HepG2 (cell line): ENCODE results near the gene CD300LF. TPM values are rescaled to one million over a fixed set of nuclear protein-coding genes. Genes with fewer than 3 reads are reported as not detected.

Source experiments
- ATAC-seq: fragments of 200-7000 bp; cut with Tn5 transposase; 3 replicates; pipeline ENCODE4 v1.9.1; 2020; ENCODE audit warnings: mild to moderate bottlenecking, moderate library complexity
- BruUV-seq: library from RNA; stranded (reverse); fragments of 400-500 nt; replicated peaks from 2 replicates; lab custom pipeline; 2021; lab: Mats Ljungman, UMichigan
- CTCF ChIA-PET: fragments of 300-600 bp; formaldehyde crosslinking; extraction: SDS; loops from one replicate; lab custom pipeline; 2021; ENCODE audit warnings: low total read pairs, inconsistent platforms, low intra/inter-chr PET ratio; lab: Yijun Ruan, JAX
- POLR2A ChIA-PET: fragments of 350-600 bp; sonication (Branson Sonifier 250); formaldehyde crosslinking; loops from one replicate; lab custom pipeline; 2020; ENCODE audit warnings: antibody characterized with exemption, inconsistent platforms; lab: Yijun Ruan, JAX
- DNase-seq: peaks from one replicate; pipeline ENCODE4 v3.0.0-alpha.2; 2015; ENCODE audit warnings: low spot score
- FAIRE-seq: peaks from 3 replicates; lab custom pipeline; 2011; peaks lifted over from hg19 to GRCh38; lab: Jason Lieb, UNC
- H2AFZ ChIP-seq: one replicate; pipeline ENCODE4 v1.6.1; 2011; ENCODE audit warnings: low read length, inconsistent platforms
- H3K27ac ChIP-seq: fragments of 300-600 bp; 3 replicates; pipeline ENCODE4 v1.8.0; 2011; ENCODE audit warnings: mixed run types, mild to moderate bottlenecking, mixed read lengths, low read length, inconsistent platforms; ENCODE audit not compliant: insufficient read depth; ENCODE audit errors: extremely low read length
- H3K27me3 ChIP-seq, 2 experiments: fragments of 200-600 bp in 1 of 2; 2 replicates in 1 of 2; 3 replicates in 1 of 2; pipeline versions ENCODE4 v1.6.0 to v1.8.0; 2011; ENCODE audit warnings: low read length in 2 of 2, mild to moderate bottlenecking in 2 of 2, moderate library complexity in 2 of 2, inconsistent platforms in 1 of 2; ENCODE audit not compliant: insufficient read depth in 2 of 2, control insufficient read depth in 1 of 2
- H3K36me3 ChIP-seq, 2 experiments: fragments of 200-600 bp in 1 of 2; replicated peaks in 1 of 2; 2 replicates in 1 of 2; 3 replicates in 1 of 2; pipeline versions ENCODE4 v1.5.1 to v1.8.0; 2011; ENCODE audit warnings: low read length in 2 of 2, inconsistent platforms in 1 of 2; ENCODE audit not compliant: insufficient read depth in 2 of 2, control insufficient read depth in 1 of 2
- H3K4me1 ChIP-seq: 2 replicates; pipeline ENCODE4 v1.5.1; 2012; ENCODE audit warnings: low read length, inconsistent platforms; ENCODE audit not compliant: insufficient read depth
- H3K4me2 ChIP-seq: 2 replicates; pipeline ENCODE4 v1.6.0; 2011; ENCODE audit warnings: low read depth, low read length, inconsistent platforms
- H3K4me3 ChIP-seq, 3 experiments: fragments of 200-600 bp in 1 of 3; sonication (generic), shearing (Covaris generic) in 1 of 3; replicated peaks in 1 of 3; 2 replicates each; pipeline ENCODE4 v1.5.1; 2011 to 2016; ENCODE audit warnings: low read length in 3 of 3, inconsistent platforms in 2 of 3, low read depth in 2 of 3, mild to moderate bottlenecking in 2 of 3, control low read depth in 1 of 3, mixed read lengths in 1 of 3; ENCODE audit not compliant: insufficient read depth in 1 of 3
- H3K79me2 ChIP-seq: one replicate; pipeline ENCODE4 v1.6.1; 2011; ENCODE audit warnings: low read length, inconsistent platforms; ENCODE audit not compliant: insufficient read depth
- H3K9ac ChIP-seq: 2 replicates; pipeline ENCODE4 v1.6.0; 2011; ENCODE audit warnings: mild to moderate bottlenecking, low read depth, low read length, inconsistent platforms; ENCODE audit not compliant: insufficient read depth
- H3K9me3 ChIP-seq: 2 replicates; pipeline ENCODE4 v1.5.1; 2012; ENCODE audit warnings: mild to moderate bottlenecking, low read length
- H4K20me1 ChIP-seq: 2 replicates; pipeline ENCODE4 v1.6.0; 2011; ENCODE audit warnings: inconsistent platforms, mild to moderate bottlenecking, low read length, moderate library complexity; ENCODE audit not compliant: insufficient read depth
- AKAP8 ChIP-seq: sonication (generic); formaldehyde crosslinking; IDR thresholded peaks from 2 replicates; pipeline ENCODE4 v1.5.1; 2020; ENCODE audit warnings: mild to moderate bottlenecking, missing genetic modification reagents
- CEBPG ChIP-seq: IDR thresholded peaks from 2 replicates; pipeline ENCODE4 v1.6.1; 2016
- FOXJ3 ChIP-seq: sonication (generic); formaldehyde crosslinking; IDR thresholded peaks from 2 replicates; pipeline ENCODE4 v1.4.0; 2020; ENCODE audit warnings: missing genetic modification reagents, mild to moderate bottlenecking, borderline replicate concordance
- HES4 ChIP-seq: sonication (generic); formaldehyde crosslinking; IDR thresholded peaks from 2 replicates; pipeline ENCODE4 v1.9.0; 2021; ENCODE audit warnings: mild to moderate bottlenecking, missing genetic modification reagents, borderline replicate concordance
- KDM5A ChIP-seq: fragments of 200-600 bp; sonication (generic); IDR thresholded peaks from 2 replicates; pipeline ENCODE4 v1.7.0; 2018; ENCODE audit warnings: antibody characterized with exemption, mild to moderate bottlenecking, low read length, borderline replicate concordance
- NR2F2 ChIP-seq: IDR thresholded peaks from 2 replicates; pipeline ENCODE4 v1.6.1; 2012; ENCODE audit warnings: low read depth, inconsistent platforms, borderline replicate concordance
- PBX3 ChIP-seq: sonication (generic); formaldehyde crosslinking; IDR thresholded peaks from 2 replicates; pipeline ENCODE4 v1.8.1; 2023; ENCODE audit warnings: missing genetic modification reagents, inconsistent platforms, borderline replicate concordance
- RFX3 ChIP-seq: IDR thresholded peaks from 2 replicates; pipeline ENCODE4 v1.6.1; 2016; ENCODE audit warnings: missing biosample characterization, missing genetic modification reagents
- SIN3B ChIP-seq: fragments of 150-350 bp; IDR thresholded peaks from 2 replicates; pipeline ENCODE4 v1.6.1; 2014; ENCODE audit warnings: low read length
- WIZ ChIP-seq: sonication (generic); formaldehyde crosslinking; IDR thresholded peaks from 2 replicates; pipeline ENCODE4 v1.5.1; 2020; ENCODE audit warnings: mild to moderate bottlenecking, missing genetic modification reagents
- ZNF207 ChIP-seq: fragments of 450-650 bp; IDR thresholded peaks from 2 replicates; pipeline ENCODE4 v1.6.1; 2016; ENCODE audit warnings: antibody characterized with exemption, borderline replicate concordance
- ZNF292 ChIP-seq: sonication (generic); formaldehyde crosslinking; IDR thresholded peaks from 2 replicates; pipeline ENCODE4 v1.8.1; 2022; ENCODE audit warnings: mild to moderate bottlenecking, low read depth, missing genetic modification reagents, borderline replicate concordance
- ZNF333 ChIP-seq: sonication (generic); formaldehyde crosslinking; IDR thresholded peaks from 2 replicates; pipeline ENCODE4 v1.4.0; 2020; ENCODE audit warnings: mild to moderate bottlenecking, missing genetic modification reagents, borderline replicate concordance
- ZNF503 ChIP-seq: sonication (generic); formaldehyde crosslinking; IDR thresholded peaks from 2 replicates; pipeline ENCODE4 v1.4.0; 2020; ENCODE audit warnings: missing genetic modification reagents
- ZNF558 ChIP-seq: sonication (generic); formaldehyde crosslinking; IDR thresholded peaks from 2 replicates; pipeline ENCODE4 v1.9.0; 2022; ENCODE audit warnings: mild to moderate bottlenecking, missing genetic modification reagents, borderline replicate concordance
- WGBS: methylation state at CpG from one replicate; pipeline ENCODE4 v1.1.6; 2017; ENCODE audit warnings: low lambda C conversion rate; 5-methylcytosine and 5-hydroxymethylcytosine counted together
- in situ Hi-C: cut with HindIII; loops from 2 replicates; pipeline ENCODE4 v1.10.0; 2017; ENCODE audit warnings: low pct_unique_long_range_greater_than_20kb; ENCODE audit not compliant: extremely low pct_ligation_motif_present
- intact Hi-C: fragments of 100-400 bp; cut with micrococcal nuclease; formaldehyde crosslinking; loops from one replicate; pipeline ENCODE4 v1.10.0; 2022; ENCODE audit not compliant: unreplicated experiment
- polyA plus RNA-seq, 8 experiments: library from polyadenylated mRNA; depleted of rRNA in 3 of 8; stranded (reverse) in 7 of 8; unstranded in 1 of 8; fragments of >200 nt; fragmentation: Illumina TruSeq in 4 of 8; extraction: Trizol in 4 of 8; gene quantifications; 2 replicates each; pipeline versions ENCODE4 v1.2.1 to v1.2.3, GENCODE V29; 2011 to 2016; ENCODE audit warnings: low read depth in 4 of 8, missing spikeins in 1 of 8, mixed read lengths in 1 of 8; ENCODE audit not compliant: insufficient read depth in 1 of 8
- total RNA-seq, 5 experiments: library from RNA; depleted of rRNA; stranded (reverse); fragments of >200 nt; fragmentation: Illumina TruSeq; extraction: Trizol; gene quantifications; 2 replicates each; pipeline ENCODE4 v1.2.3, GENCODE V29; 2016; ENCODE audit warnings: low read depth in 1 of 5
- TF ChIP-seq, protein P1 (sequence below): sonication (generic); formaldehyde crosslinking; conservative IDR thresholded peaks from 2 replicates; pipeline ENCODE4 v1.4.0; 2020; ENCODE audit warnings: missing genetic modification reagents
- TF ChIP-seq, protein P2 (sequence below): sonication (generic); formaldehyde crosslinking; conservative IDR thresholded peaks from 2 replicates; pipeline ENCODE4 v1.4.0; 2020; ENCODE audit warnings: missing genetic modification reagents

The CD300LF gene
- total and polyA plus RNA-seq, 2 of the 13 experiments (the other 11 are each of a cell fraction or from before 2014, with no cell fraction given) = not detected

GRCh38 chr17:74698069-74698468 lies 14.7 kb downstream of the CD300LF start (continued):
- TF ChIP-seq HES4 (no peak), ZNF292 (CRISPR knock-in tag) (no peak), SIN3B (no peak), AKAP8 (CRISPR knock-in tag) (no peak), ZNF503 (CRISPR knock-in tag) (no peak), CEBPG (no peak)

GRCh38 chr17:74697515-74697914 lies 15.2 kb downstream of the CD300LF start:
- Histone ChIP-seq H3K4me2 (no peak overlapping the region), H3K4me1 (no peaks in the 10 kb centered on the region), H3K79me2 (no peaks in the 10 kb centered on the region), H3K36me3 (no peaks in the 10 kb centered on the region), H3K27ac (no peak overlapping the region), H2AFZ (no peak overlapping the region), H3K27me3 (peaks cover 4 to 46% of the 10 kb centered on the region in 2 experiments; a peak in 4 of 5 replicates), H4K20me1 (peaks cover 5% of the 10 kb centered on the region; the same call in 1 of the 2 replicates), H3K9ac (no peak overlapping the region), H3K9me3 (no peaks in the 10 kb centered on the region), H3K4me3 (no peak overlapping the region)
- ChIA-PET CTCF (no interaction called here), POLR2A (no interaction called here)
- in situ Hi-C loops = no loop called here
- WGBS = 41% methylated on average over 2 of the region's 2 CpGs
- DNase-seq (no peak), FAIRE-seq (no peak), ATAC-seq (no peak)
- no TSS peak for BruUV-seq
- intact Hi-C loops = no loop called here
- TF ChIP-seq FOXJ3 (CRISPR knock-in tag) (no peak), ZNF558 (CRISPR knock-in tag) (no peak), RFX3 (no peak), KDM5A (no peak), ZNF207 (no peak), NR2F2 (no peak), ZNF333 (no peak), WIZ (CRISPR knock-in tag) (no peak), PBX3 (no peak)
- TF ChIP-seq, protein P1, sequence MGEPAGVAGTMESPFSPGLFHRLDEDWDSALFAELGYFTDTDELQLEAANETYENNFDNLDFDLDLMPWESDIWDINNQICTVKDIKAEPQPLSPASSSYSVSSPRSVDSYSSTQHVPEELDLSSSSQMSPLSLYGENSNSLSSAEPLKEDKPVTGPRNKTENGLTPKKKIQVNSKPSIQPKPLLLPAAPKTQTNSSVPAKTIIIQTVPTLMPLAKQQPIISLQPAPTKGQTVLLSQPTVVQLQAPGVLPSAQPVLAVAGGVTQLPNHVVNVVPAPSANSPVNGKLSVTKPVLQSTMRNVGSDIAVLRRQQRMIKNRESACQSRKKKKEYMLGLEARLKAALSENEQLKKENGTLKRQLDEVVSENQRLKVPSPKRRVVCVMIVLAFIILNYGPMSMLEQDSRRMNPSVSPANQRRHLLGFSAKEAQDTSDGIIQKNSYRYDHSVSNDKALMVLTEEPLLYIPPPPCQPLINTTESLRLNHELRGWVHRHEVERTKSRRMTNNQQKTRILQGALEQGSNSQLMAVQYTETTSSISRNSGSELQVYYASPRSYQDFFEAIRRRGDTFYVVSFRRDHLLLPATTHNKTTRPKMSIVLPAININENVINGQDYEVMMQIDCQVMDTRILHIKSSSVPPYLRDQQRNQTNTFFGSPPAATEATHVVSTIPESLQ (CRISPR knock-in tag) = no peak
- TF ChIP-seq, protein P2, sequence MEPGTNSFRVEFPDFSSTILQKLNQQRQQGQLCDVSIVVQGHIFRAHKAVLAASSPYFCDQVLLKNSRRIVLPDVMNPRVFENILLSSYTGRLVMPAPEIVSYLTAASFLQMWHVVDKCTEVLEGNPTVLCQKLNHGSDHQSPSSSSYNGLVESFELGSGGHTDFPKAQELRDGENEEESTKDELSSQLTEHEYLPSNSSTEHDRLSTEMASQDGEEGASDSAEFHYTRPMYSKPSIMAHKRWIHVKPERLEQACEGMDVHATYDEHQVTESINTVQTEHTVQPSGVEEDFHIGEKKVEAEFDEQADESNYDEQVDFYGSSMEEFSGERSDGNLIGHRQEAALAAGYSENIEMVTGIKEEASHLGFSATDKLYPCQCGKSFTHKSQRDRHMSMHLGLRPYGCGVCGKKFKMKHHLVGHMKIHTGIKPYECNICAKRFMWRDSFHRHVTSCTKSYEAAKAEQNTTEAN = no peak
